H1 (cell line): ENCODE data around the gene DHX36. TPM values are rescaled to one million over a fixed set of nuclear protein-coding genes. Genes with fewer than 3 reads are reported as not detected.

ENCODE experiments used
- CTCF ChIA-PET: fragments of 300-600 bp; sonication (Branson Sonifier 250); formaldehyde crosslinking; loops from one replicate; lab custom pipeline; 2021; ENCODE audit not compliant: partially characterized antibody; lab: Charles Lee
- POLR2A ChIA-PET: fragments of 300-600 bp; sonication (Branson Sonifier 250); formaldehyde crosslinking; loops from one replicate; lab custom pipeline; 2021; ENCODE audit warnings: inconsistent platforms; ENCODE audit not compliant: partially characterized antibody; lab: Charles Lee
- DNase-seq, 2 experiments: peaks; one replicate each; pipeline versions ENCODE4 v3.0.0 to v3.0.0-alpha.2; 2010 to 2022; ENCODE audit warnings: low spot score in 2 of 2, low read depth in 1 of 2, mixed read lengths in 1 of 2
- FAIRE-seq: peaks from 2 replicates; lab custom pipeline; 2011; peaks lifted over from hg19 to GRCh38; lab: Jason Lieb, UNC
- H2AFZ ChIP-seq: 2 replicates; pipeline ENCODE4 v1.8.1; 2012; ENCODE audit warnings: low read length, inconsistent platforms
- H2AK5ac ChIP-seq: 2 replicates; pipeline ENCODE4 v1.6.1; 2013; ENCODE audit warnings: low read depth, low read length
- H2BK120ac ChIP-seq: replicated peaks from 2 replicates; pipeline ENCODE3; 2013; ENCODE audit warnings: low read depth, low read length, inconsistent platforms
- H2BK12ac ChIP-seq: 2 replicates; pipeline ENCODE4 v1.6.1; 2013; ENCODE audit warnings: low read depth, low read length
- H2BK15ac ChIP-seq: 2 replicates; pipeline ENCODE4 v1.6.1; 2013; ENCODE audit warnings: low read length
- H2BK20ac ChIP-seq: 2 replicates; pipeline ENCODE4 v1.6.1; 2013; ENCODE audit warnings: low read length
- H2BK5ac ChIP-seq: 2 replicates; pipeline ENCODE4 v1.6.1; 2013; ENCODE audit warnings: low read depth, low read length
- H3K14ac ChIP-seq: 2 replicates; pipeline ENCODE4 v1.6.1; 2013; ENCODE audit warnings: inconsistent platforms; ENCODE audit not compliant: insufficient read length
- H3K18ac ChIP-seq: 2 replicates; pipeline ENCODE4 v1.6.1; 2013; ENCODE audit warnings: low read length; ENCODE audit errors: extremely low read depth
- H3K23ac ChIP-seq: 2 replicates; pipeline ENCODE4 v1.6.1; 2013; ENCODE audit warnings: inconsistent platforms; ENCODE audit not compliant: insufficient read length
- H3K23me2 ChIP-seq: 2 replicates; pipeline ENCODE4 v1.6.1; 2013; ENCODE audit warnings: low read depth, low read length
- H3K27ac ChIP-seq: 2 replicates; pipeline ENCODE4 v1.6.1; 2011; ENCODE audit warnings: low read depth, low read length, inconsistent platforms
- H3K27me3 ChIP-seq, 4 experiments: replicated peaks in 1 of 4; 1 replicate in 1 of 4; 2 replicates in 3 of 4; pipeline versions ENCODE4 v1.6.1 to v1.8.1; 2011 to 2013; ENCODE audit warnings: low read length in 3 of 4, mild to moderate bottlenecking in 3 of 4, inconsistent platforms in 2 of 4, mixed read lengths in 2 of 4, moderate library complexity in 1 of 4; ENCODE audit not compliant: control insufficient read depth in 3 of 4, insufficient read depth in 3 of 4; ENCODE audit errors: extremely low read depth in 1 of 4
- H3K36me3 ChIP-seq, 4 experiments: 2 replicates each; pipeline versions ENCODE4 v1.6.1 to v1.8.1; 2011 to 2013; ENCODE audit warnings: mild to moderate bottlenecking in 4 of 4, low read length in 3 of 4, moderate library complexity in 2 of 4, control low read depth in 1 of 4, inconsistent platforms in 1 of 4; ENCODE audit not compliant: insufficient read depth in 4 of 4, control insufficient read depth in 2 of 4
- H3K4ac ChIP-seq: replicated peaks from 2 replicates; pipeline ENCODE3; 2013; ENCODE audit warnings: low read length, low read depth, mixed read lengths, inconsistent platforms; ENCODE audit not compliant: insufficient read length
- H3K4me1 ChIP-seq, 4 experiments: replicated peaks in 1 of 4; 1 replicate in 1 of 4; 2 replicates in 3 of 4; pipeline versions ENCODE4 v1.6.1 to v1.8.1; 2011 to 2013; ENCODE audit warnings: low read length in 3 of 4, inconsistent platforms in 2 of 4, mixed read lengths in 1 of 4; ENCODE audit not compliant: insufficient read depth in 4 of 4, control insufficient read depth in 3 of 4
- H3K4me2 ChIP-seq, 2 experiments: 2 replicates each; pipeline versions ENCODE4 v1.6.1 to v1.8.1; 2011 to 2013; ENCODE audit warnings: low read depth in 2 of 2, low read length in 2 of 2, control low read depth in 1 of 2, inconsistent platforms in 1 of 2, mild to moderate bottlenecking in 1 of 2; ENCODE audit not compliant: insufficient read depth in 1 of 2
- H3K4me3 ChIP-seq, 4 experiments: fragments of 200-600, 300-600 bp in 1 of 4; sonication (generic), shearing (Covaris generic), sonication (Bioruptor Twin) in 1 of 4; 2 replicates each; pipeline versions ENCODE4 v1.5.1 to v1.8.1; 2011 to 2016; ENCODE audit warnings: low read length in 4 of 4, low read depth in 3 of 4, control low read depth in 2 of 4, inconsistent platforms in 2 of 4, mild to moderate bottlenecking in 2 of 4, mixed read lengths in 1 of 4, moderate library complexity in 1 of 4; ENCODE audit not compliant: insufficient read depth in 2 of 4; ENCODE audit errors: extremely low read depth in 1 of 4
- H3K56ac ChIP-seq: replicated peaks from 2 replicates; pipeline ENCODE3; 2013; ENCODE audit warnings: low read depth, mild to moderate bottlenecking, mixed read lengths, low read length, inconsistent platforms; ENCODE audit not compliant: insufficient read length
- H3K79me1 ChIP-seq: 2 replicates; pipeline ENCODE4 v1.6.1; 2013; ENCODE audit warnings: low read depth, low read length, control low read depth
- H3K79me2 ChIP-seq, 2 experiments: 2 replicates each; pipeline versions ENCODE4 v1.6.1 to v1.8.1; 2012 to 2013; ENCODE audit warnings: low read length in 2 of 2, mild to moderate bottlenecking in 2 of 2, inconsistent platforms in 1 of 2; ENCODE audit not compliant: insufficient read depth in 2 of 2, control insufficient read depth in 1 of 2
- H3K9ac ChIP-seq, 4 experiments: replicated peaks in 1 of 4; 1 replicate in 1 of 4; 2 replicates in 3 of 4; pipeline versions ENCODE4 v1.6.1 to v1.8.1; 2011 to 2013; ENCODE audit warnings: low read depth in 3 of 4, low read length in 3 of 4, control low read depth in 2 of 4, mild to moderate bottlenecking in 2 of 4, moderate library complexity in 2 of 4, inconsistent platforms in 1 of 4; ENCODE audit errors: extremely low read depth in 1 of 4
- H3K9me3 ChIP-seq, 2 experiments: 2 replicates each; pipeline versions ENCODE4 v1.6.1 to v1.8.1; 2012 to 2013; ENCODE audit warnings: mild to moderate bottlenecking in 2 of 2, moderate library complexity in 2 of 2, control low read depth in 1 of 2, inconsistent platforms in 1 of 2, low read depth in 1 of 2, low read length in 1 of 2, mixed read lengths in 1 of 2; ENCODE audit not compliant: insufficient read depth in 2 of 2
- H4K20me1 ChIP-seq, 2 experiments: replicated peaks in 1 of 2; 2 replicates each; pipeline versions ENCODE3 to v1.8.1; 2011 to 2013; ENCODE audit warnings: inconsistent platforms in 2 of 2, low read length in 2 of 2, mild to moderate bottlenecking in 1 of 2; ENCODE audit not compliant: insufficient read depth in 2 of 2, control insufficient read depth in 1 of 2
- H4K5ac ChIP-seq: 2 replicates; pipeline ENCODE4 v1.6.1; 2013; ENCODE audit warnings: low read length, low read depth, mixed read lengths, inconsistent platforms; ENCODE audit not compliant: insufficient read length
- H4K8ac ChIP-seq: 2 replicates; pipeline ENCODE4 v1.8.0; 2013; ENCODE audit warnings: mild to moderate bottlenecking, moderate library complexity, low read length, inconsistent platforms; ENCODE audit not compliant: insufficient read depth; ENCODE audit errors: extremely low read depth
- H4K91ac ChIP-seq: replicated peaks from 2 replicates; pipeline ENCODE3; 2013; ENCODE audit warnings: low read length, mixed read lengths, inconsistent platforms; ENCODE audit not compliant: insufficient read length
- CHD1 ChIP-seq: IDR thresholded peaks from 2 replicates; pipeline ENCODE4 v1.6.1; 2012; ENCODE audit warnings: low read depth, low read length, improper control_type of control experiment
- CTBP2 ChIP-seq: IDR thresholded peaks from 2 replicates; pipeline ENCODE4 v1.7.0; 2011; ENCODE audit warnings: borderline replicate concordance, mild to moderate bottlenecking, moderate library complexity, mixed read lengths, low read length; ENCODE audit not compliant: insufficient read depth, insufficient read length
- JUN ChIP-seq: IDR thresholded peaks from 2 replicates; pipeline ENCODE4 v1.6.1; 2011; ENCODE audit warnings: low read depth, mild to moderate bottlenecking, improper control_type of control experiment, low read length
- JUND ChIP-seq: IDR thresholded peaks from 2 replicates; pipeline ENCODE4 v1.6.1; 2011; ENCODE audit warnings: mild to moderate bottlenecking, improper control_type of control experiment, low read length
- NANOG ChIP-seq: IDR thresholded peaks from 2 replicates; pipeline ENCODE4 v1.6.1; 2011; ENCODE audit warnings: low read length, low read depth, mild to moderate bottlenecking, inconsistent platforms; ENCODE audit not compliant: insufficient read depth, poor library complexity, severe bottlenecking
- NRF1 ChIP-seq: IDR thresholded peaks from 2 replicates; pipeline ENCODE4 v1.6.1; 2011; ENCODE audit warnings: mild to moderate bottlenecking, low read depth, low read length, improper control_type of control experiment
- POU5F1 ChIP-seq: IDR thresholded peaks from 2 replicates; pipeline ENCODE4 v1.6.1; 2011; ENCODE audit warnings: low read depth, mild to moderate bottlenecking, low read length, moderate library complexity
- RNF2 ChIP-seq: fragments of 200-900, 300-1000 bp; sonication (generic); IDR thresholded peaks from 2 replicates; pipeline ENCODE4 v1.7.1; 2016; ENCODE audit warnings: borderline replicate concordance, low read depth, mild to moderate bottlenecking, antibody characterized with exemption, low read length; ENCODE audit not compliant: poor library complexity, severe bottlenecking; ENCODE audit errors: missing control alignments
- RXRA ChIP-seq: IDR thresholded peaks from 2 replicates; pipeline ENCODE4 v1.6.1; 2011; ENCODE audit warnings: low read depth, mild to moderate bottlenecking, low read length, moderate library complexity; ENCODE audit not compliant: insufficient read depth
- SIN3A ChIP-seq, 2 experiments: IDR thresholded peaks in 1 of 2; conservative IDR thresholded peaks in 1 of 2; 2 replicates each; pipeline ENCODE4 v1.6.1; 2011 to 2012; ENCODE audit warnings: low read length in 2 of 2, improper control_type of control experiment in 1 of 2, low read depth in 1 of 2, mild to moderate bottlenecking in 1 of 2
- TCF12 ChIP-seq: IDR thresholded peaks from 2 replicates; pipeline ENCODE4 v1.6.1; 2011; ENCODE audit warnings: low read depth, mild to moderate bottlenecking, low read length
- WGBS, 2 experiments: shearing (Covaris generic) in 1 of 2; methylation state at CpG; one replicate each; pipeline versions ENCODE4 v1.1.6 to v1.1.7; 2013 to 2015; ENCODE audit warnings: low lambda C conversion rate in 2 of 2, mixed read lengths in 2 of 2, inconsistent platforms in 1 of 2, low coverage in 1 of 2, missing lambda C conversion rate in 1 of 2; ENCODE audit not compliant: insufficient replicate concordance in 2 of 2, insufficient coverage in 1 of 2, insufficient read length in 1 of 2; ENCODE audit errors: extremely low coverage in 1 of 2, missing lambda C conversion rate in 1 of 2; 5-methylcytosine and 5-hydroxymethylcytosine counted together
- polyA plus RNA-seq, 7 experiments: library from polyadenylated mRNA; depleted of rRNA in 3 of 7; stranded (reverse) in 5 of 7; unstranded in 2 of 7; fragments of >200 nt in 5 of 7; fragments of 200-250 nt in 2 of 7; gene quantifications; 1 replicate in 5 of 7; 2 replicates in 1 of 7; 4 replicates in 1 of 7; pipeline versions ENCODE4 v1.2.1 to v1.2.3, GENCODE V29; 2011 to 2013; ENCODE audit warnings: missing spikeins in 2 of 7, mixed read lengths in 2 of 7
- total RNA-seq: library from RNA; stranded (reverse); fragmentation: NEBNext Ultra II Directional; extraction: Animal tissue kit (Norgen Biotek cat#: 25700); gene quantifications from 2 replicates; pipeline ENCODE4 v1.2.1, GENCODE V29; 2021
- TF ChIP-seq, protein P1 (sequence below): IDR thresholded peaks from 2 replicates; pipeline ENCODE4 v1.6.1; 2012; ENCODE audit warnings: inconsistent platforms

DHX36 gene
- total and polyA plus RNA-seq, 2 of the 8 experiments (the other 6 are each of a cell fraction or from before 2014, with no cell fraction given) = 44.9 to 131 TPM

DNA sequence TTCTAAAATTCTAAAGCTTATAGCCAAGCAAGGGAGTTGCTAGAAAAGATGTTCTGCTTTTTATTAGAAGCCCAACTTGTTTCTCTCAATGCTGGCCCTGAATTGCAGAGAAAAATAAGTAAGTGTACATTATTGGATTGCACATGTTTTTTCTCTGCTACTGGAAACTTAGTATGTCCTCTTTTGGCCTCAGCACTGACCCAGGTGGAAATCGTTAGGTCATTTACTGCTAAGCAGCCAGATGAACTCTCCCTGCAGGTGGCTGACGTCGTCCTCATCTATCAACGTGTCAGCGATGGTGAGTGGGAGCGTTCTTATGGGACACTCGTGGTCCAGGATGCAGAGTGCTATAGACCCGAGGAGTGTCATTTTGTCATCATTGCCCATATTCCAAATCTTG is 69.8 kb downstream of the DHX36 start:
- Histone ChIP-seq H3K27me3 (no peaks in the 10 kb centered on the region), H4K91ac (no peak overlapping the region), H4K20me1 (no peaks in the 10 kb centered on the region), H2AK5ac (no peak overlapping the region), H3K79me1 (no peaks in the 10 kb centered on the region), H3K23ac (no peak overlapping the region), H3K36me3 (peaks cover 2 to 50% (median 38%) of the 10 kb centered on the region in 4 experiments; a peak in 7 of 8 replicates), H2BK120ac (no peak overlapping the region), H2BK12ac (no peak overlapping the region), H3K4me2 (no peak overlapping the region), H3K23me2 (no peaks in the 10 kb centered on the region), H3K4ac (no peak overlapping the region), H2AFZ (no peak overlapping the region), H2BK5ac (no peak overlapping the region), H2BK20ac (no peak overlapping the region), H3K14ac (no peak overlapping the region), H3K4me1 (0 out of 7 replicates have a peak, but pooled peaks cover 0 to 2% (median 0%) of the 10 kb centered on the region in 4 experiments), H3K79me2 (no peaks in the 10 kb centered on the region), H3K27ac (no peak overlapping the region), H3K4me3 (no peak overlapping the region), H3K9me3 (no peaks in the 10 kb centered on the region), H3K9ac (no peak overlapping the region), H4K5ac (no peak overlapping the region), H3K18ac (no peak overlapping the region), H2BK15ac (no peak overlapping the region), H3K56ac (no peak overlapping the region), H4K8ac (no peak overlapping the region)
- WGBS, 2 experiments = 89% methylated on average over 8 of the region's 8 CpGs; no CpG with 5 or more reads in 1 of the 2 experiments
- CTCF ChIA-PET = interaction anchor here (0.5 to 5.1 kb wide), 17 partner anchors 12 to 418 kb away, joined by 3 to 31 read pairs (median 5); partner anchors contain the start of gene ARHGEF26
- FAIRE-seq (no peak), DNase-seq (no peak)
- POLR2A ChIA-PET = interaction anchor here (0.9 to 1.6 kb wide), 2 partner anchors 17 to 213 kb away, joined by 3 to 4 read pairs; no protein-coding TSS in a partner anchor
- TF ChIP-seq RXRA = no peak
- TF ChIP-seq SIN3A (conservative IDR thresholded peaks at IDR 0.05 in 1 of 2, IDR thresholded peaks at IDR 0.05 in 1 of 2; ENCODE audit: low read depth in 1 of 2, low read length in 2 of 2) = no peak
- TF ChIP-seq NRF1 = no peak
- TF ChIP-seq RNF2 = no peak
- TF ChIP-seq CHD1 = no peak
- no peak for TF ChIP-seq JUND
- no peak for TF ChIP-seq TCF12
- TF ChIP-seq CTBP2 = no peak
- TF ChIP-seq JUN = no peak
- TF ChIP-seq, protein P1, sequence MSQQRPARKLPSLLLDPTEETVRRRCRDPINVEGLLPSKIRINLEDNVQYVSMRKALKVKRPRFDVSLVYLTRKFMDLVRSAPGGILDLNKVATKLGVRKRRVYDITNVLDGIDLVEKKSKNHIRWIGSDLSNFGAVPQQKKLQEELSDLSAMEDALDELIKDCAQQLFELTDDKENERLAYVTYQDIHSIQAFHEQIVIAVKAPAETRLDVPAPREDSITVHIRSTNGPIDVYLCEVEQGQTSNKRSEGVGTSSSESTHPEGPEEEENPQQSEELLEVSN = no peak
- no peak for TF ChIP-seq POU5F1
- no peak for TF ChIP-seq NANOG
